PC-3 (cell line): ENCODE measurements around the gene PALS2. TPM values are rescaled to one million over a fixed set of nuclear protein-coding genes. Genes with fewer than 3 reads are reported as not detected.

Experiments used
- ATAC-seq: fragments of 200-7000 bp; cut with Tn5 transposase; 2 replicates; pipeline ENCODE4 v1.9.1; 2020; ENCODE audit warnings: mild to moderate bottlenecking, moderate library complexity
- BruUV-seq: library from RNA; stranded (reverse); fragments of 400-500 nt; replicated peaks from 2 replicates; lab custom pipeline; 2021; lab: Mats Ljungman, UMichigan
- CTCF ChIA-PET: fragments of 300-600 bp; sonication (Branson Sonifier 250); formaldehyde crosslinking; loops from one replicate; lab custom pipeline; 2022; ENCODE audit warnings: antibody characterized with exemption; lab: Charles Lee
- POLR2A ChIA-PET: fragments of 300-600 bp; sonication (Branson Sonifier 250); formaldehyde crosslinking; loops from one replicate; lab custom pipeline; 2022; ENCODE audit warnings: antibody characterized with exemption; ENCODE audit not compliant: unreplicated experiment; lab: Charles Lee
- DNase-seq: peaks from one replicate; pipeline ENCODE4 v3.0.0-alpha.2; 2015
- H2AFZ ChIP-seq: fragments of 300-600 bp; sonication (generic); 2 replicates; pipeline ENCODE4 v1.6.0; 2016; ENCODE audit warnings: antibody characterized with exemption, low read length
- H3F3A ChIP-seq: fragments of 300-600 bp; sonication (generic); one replicate; pipeline ENCODE4 v1.6.0; 2017; ENCODE audit warnings: antibody characterized with exemption, low read length, control low read depth, mild to moderate bottlenecking; ENCODE audit not compliant: unreplicated experiment
- H3K27ac ChIP-seq: fragments of 300-600 bp; sonication (generic); 2 replicates; pipeline ENCODE4 v1.5.1; 2016; ENCODE audit warnings: mild to moderate bottlenecking, low read length
- H3K27me3 ChIP-seq: fragments of 300-600 bp; sonication (generic); 2 replicates; pipeline ENCODE4 v1.6.1; 2016; ENCODE audit warnings: low read length, mixed read lengths
- H3K36me3 ChIP-seq: fragments of 300-600 bp; sonication (generic); 2 replicates; pipeline ENCODE4 v1.6.1; 2016; ENCODE audit warnings: low read depth, mixed run types, low read length, mixed read lengths
- H3K4me1 ChIP-seq: fragments of 300-600 bp; sonication (generic); 2 replicates; pipeline ENCODE4 v1.5.1; 2016; ENCODE audit warnings: low read length; ENCODE audit not compliant: insufficient read depth
- H3K4me2 ChIP-seq: fragments of 300-600 bp; sonication (generic); 2 replicates; pipeline ENCODE4 v1.6.0; 2016; ENCODE audit warnings: low read length
- H3K4me3 ChIP-seq: fragments of 300-600 bp; sonication (generic); 2 replicates; pipeline ENCODE4 v1.5.1; 2016; ENCODE audit warnings: mild to moderate bottlenecking, low read length, mixed read lengths
- H3K79me2 ChIP-seq: fragments of 300-600 bp; sonication (generic); 2 replicates; pipeline ENCODE4 v1.6.1; 2017; ENCODE audit warnings: low read length, mixed read lengths
- H3K9ac ChIP-seq: fragments of 300-600 bp; sonication (generic); 2 replicates; pipeline ENCODE4 v1.6.0; 2016; ENCODE audit warnings: mild to moderate bottlenecking, low read length
- H3K9me2 ChIP-seq: fragments of 300-600 bp; sonication (generic); replicated peaks from 2 replicates; pipeline ENCODE4 v1.6.1; 2016; ENCODE audit warnings: mixed run types, low read length, mixed read lengths
- H3K9me3 ChIP-seq: fragments of 300-600 bp; sonication (generic); 2 replicates; pipeline ENCODE4 v1.6.1; 2016; ENCODE audit warnings: low read length, mixed read lengths
- H4K20me1 ChIP-seq: fragments of 300-600 bp; sonication (generic); 2 replicates; pipeline ENCODE4 v1.6.1; 2016; ENCODE audit warnings: low read length, mixed read lengths
- EZH2 ChIP-seq: fragments of 300-600 bp; sonication (generic); IDR thresholded peaks from one replicate; pipeline ENCODE4 v1.6.1; 2017; ENCODE audit warnings: antibody characterized with exemption, mild to moderate bottlenecking, low read length; ENCODE audit not compliant: unreplicated experiment
- EZH2phosphoT487 ChIP-seq: fragments of 300-600 bp; sonication (generic); IDR thresholded peaks from 2 replicates; pipeline ENCODE4 v1.6.1; 2018; ENCODE audit warnings: mild to moderate bottlenecking, antibody characterized with exemption, low read length, borderline replicate concordance
- intact Hi-C: fragments of 100-400 bp; cut with micrococcal nuclease; formaldehyde crosslinking; loops from 2 replicates; pipeline ENCODE4 v1.9.0; 2023
- total RNA-seq: library from RNA; depleted of rRNA; stranded (reverse); fragments of >200 nt; gene quantifications from 2 replicates; pipeline ENCODE4 v1.2.3, GENCODE V29; 2014
- TF ChIP-seq, protein P1 (sequence below): fragments of 300-600 bp; sonication (generic); conservative IDR thresholded peaks from 2 replicates; pipeline ENCODE4 v1.5.1; 2017; ENCODE audit warnings: antibody characterized with exemption, low read depth, mild to moderate bottlenecking, low read length

PALS2 gene
- total RNA-seq, 1 experiment from 2014 or later, result 10.8 TPM

- H3K4me2 ChIP-seq, result no peak overlapping the region
- peaks cover 49% of the 10 kb centered on the region for H3K79me2 ChIP-seq
- no TSS peak for BruUV-seq
- ATAC-seq (no peak), DNase-seq (no peak)
- H4K20me1 ChIP-seq, result peaks cover 5% of the 10 kb centered on the region; the same call in 1 of the 2 replicates
- H3K36me3 ChIP-seq, result no peaks in the 10 kb centered on the region
- TF ChIP-seq EZH2phosphoT487, result no peak
- TF ChIP-seq, protein P1, sequence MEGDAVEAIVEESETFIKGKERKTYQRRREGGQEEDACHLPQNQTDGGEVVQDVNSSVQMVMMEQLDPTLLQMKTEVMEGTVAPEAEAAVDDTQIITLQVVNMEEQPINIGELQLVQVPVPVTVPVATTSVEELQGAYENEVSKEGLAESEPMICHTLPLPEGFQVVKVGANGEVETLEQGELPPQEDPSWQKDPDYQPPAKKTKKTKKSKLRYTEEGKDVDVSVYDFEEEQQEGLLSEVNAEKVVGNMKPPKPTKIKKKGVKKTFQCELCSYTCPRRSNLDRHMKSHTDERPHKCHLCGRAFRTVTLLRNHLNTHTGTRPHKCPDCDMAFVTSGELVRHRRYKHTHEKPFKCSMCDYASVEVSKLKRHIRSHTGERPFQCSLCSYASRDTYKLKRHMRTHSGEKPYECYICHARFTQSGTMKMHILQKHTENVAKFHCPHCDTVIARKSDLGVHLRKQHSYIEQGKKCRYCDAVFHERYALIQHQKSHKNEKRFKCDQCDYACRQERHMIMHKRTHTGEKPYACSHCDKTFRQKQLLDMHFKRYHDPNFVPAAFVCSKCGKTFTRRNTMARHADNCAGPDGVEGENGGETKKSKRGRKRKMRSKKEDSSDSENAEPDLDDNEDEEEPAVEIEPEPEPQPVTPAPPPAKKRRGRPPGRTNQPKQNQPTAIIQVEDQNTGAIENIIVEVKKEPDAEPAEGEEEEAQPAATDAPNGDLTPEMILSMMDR, result peak; percentile 32; the same call in 1 of the 2 replicates
- POLR2A ChIA-PET, result no interaction called here
- no peaks in the 10 kb centered on the region for H3F3A ChIP-seq
- no peak overlapping the region for H3K9ac ChIP-seq
- intact Hi-C loops, result no loop called here
- H3K9me2 ChIP-seq, result no peaks in the 10 kb centered on the region
- no peaks in the 10 kb centered on the region for H3K9me3 ChIP-seq
- no peaks in the 10 kb centered on the region for H3K27me3 ChIP-seq
- H3K27ac ChIP-seq, result no peak overlapping the region
- H3K4me3 ChIP-seq, result no peak overlapping the region
- CTCF ChIA-PET, result no interaction called here
- H3K4me1 ChIP-seq, result no peaks in the 10 kb centered on the region
- H2AFZ ChIP-seq, result no peak overlapping the region
These were observed 17.9 kb downstream of the PALS2 start for GRCh38 chr7:24591152-24591551.

GRCh38 chr7:24595671-24596418 lies 22.6 kb downstream of the PALS2 start:
- no peak for DNase-seq
- TF ChIP-seq, protein P1, result no peak
- TF ChIP-seq EZH2phosphoT487 (no peak), EZH2 (no peak)
- H2AFZ ChIP-seq, result no peak overlapping the region
- H3K4me3 ChIP-seq, result no peak overlapping the region
- BruUV-seq, result no TSS peak
- H3K36me3 ChIP-seq, result no peaks in the 10 kb centered on the region
- no peaks in the 10 kb centered on the region for H3K27me3 ChIP-seq
- POLR2A ChIA-PET, result no interaction called here
- CTCF ChIA-PET, result no interaction called here
- peaks cover 40% of the 10 kb centered on the region for H3K79me2 ChIP-seq
- no peak overlapping the region for H3K9ac ChIP-seq
- H3K4me2 ChIP-seq, result no peak overlapping the region
- intact Hi-C loops, result loop anchor here (5.0 kb wide), 1 partner anchor 36 kb away; no protein-coding TSS in a partner anchor
- H3F3A ChIP-seq, result no peaks in the 10 kb centered on the region
- no peaks in the 10 kb centered on the region for H3K4me1 ChIP-seq
- H3K27ac ChIP-seq, result no peak overlapping the region
- no peaks in the 10 kb centered on the region for H3K9me3 ChIP-seq
- H3K9me2 ChIP-seq, result no peaks in the 10 kb centered on the region
- ATAC-seq, result no peak
- peaks cover 5% of the 10 kb centered on the region; the same call in 1 of the 2 replicates for H4K20me1 ChIP-seq

DNA sequence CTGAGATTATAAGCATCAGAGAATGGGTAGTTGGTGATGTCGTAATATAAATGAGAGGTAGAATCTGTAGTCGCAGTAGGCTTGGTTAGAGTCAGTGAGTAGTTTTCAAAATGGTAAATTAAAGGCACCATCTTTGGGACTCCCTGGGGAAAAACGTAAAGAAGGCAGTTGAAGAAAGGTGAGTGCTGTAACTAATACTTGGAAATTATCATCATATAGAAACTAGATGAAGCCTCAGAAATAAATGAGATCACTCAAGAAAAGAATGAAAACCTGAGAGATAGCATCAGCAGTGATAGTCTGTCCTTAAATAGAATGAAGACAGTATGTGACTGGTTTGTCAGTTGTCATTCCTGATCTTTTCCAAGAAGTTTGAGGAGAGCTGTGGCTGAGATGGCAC lies 23.8 kb downstream of the PALS2 start:
- no TSS peak for BruUV-seq
- ChIA-PET POLR2A (no interaction called here), CTCF (no interaction called here)

More for the DNA sequence above, 23.8 kb downstream of the PALS2 start:
- H4K20me1 ChIP-seq, result peaks cover 5% of the 10 kb centered on the region; the same call in 1 of the 2 replicates
- H3K79me2 ChIP-seq, result peaks cover 31% of the 10 kb centered on the region
- H3K27ac ChIP-seq, result no peak overlapping the region
- H3F3A ChIP-seq, result no peaks in the 10 kb centered on the region
- no peaks in the 10 kb centered on the region for H3K36me3 ChIP-seq
- H3K4me3 ChIP-seq, result no peak overlapping the region
- H3K9me3 ChIP-seq, result no peaks in the 10 kb centered on the region
- DNase-seq (no peak), ATAC-seq (no peak)
- H3K9ac ChIP-seq, result no peak overlapping the region
- no peak overlapping the region for H3K4me2 ChIP-seq
- H3K9me2 ChIP-seq, result no peaks in the 10 kb centered on the region
- intact Hi-C loops, result loop anchor here (5.0 kb wide), 1 partner anchor 35 kb away; no protein-coding TSS in a partner anchor
- no peak for TF ChIP-seq EZH2phosphoT487
- no peak for TF ChIP-seq EZH2
- no peak overlapping the region for H2AFZ ChIP-seq
- no peaks in the 10 kb centered on the region for H3K4me1 ChIP-seq
- H3K27me3 ChIP-seq, result no peaks in the 10 kb centered on the region
